Measurements from ENCODE around the gene CCM2. TPM values are rescaled to one million over a fixed set of nuclear protein-coding genes. Genes with fewer than 3 reads are reported as not detected.

The CCM2 gene
- polyA plus RNA-seq, 2 of the 4 experiments (the other 2 are of a cell fraction): 18.9 to 34.6 TPM

DNA sequence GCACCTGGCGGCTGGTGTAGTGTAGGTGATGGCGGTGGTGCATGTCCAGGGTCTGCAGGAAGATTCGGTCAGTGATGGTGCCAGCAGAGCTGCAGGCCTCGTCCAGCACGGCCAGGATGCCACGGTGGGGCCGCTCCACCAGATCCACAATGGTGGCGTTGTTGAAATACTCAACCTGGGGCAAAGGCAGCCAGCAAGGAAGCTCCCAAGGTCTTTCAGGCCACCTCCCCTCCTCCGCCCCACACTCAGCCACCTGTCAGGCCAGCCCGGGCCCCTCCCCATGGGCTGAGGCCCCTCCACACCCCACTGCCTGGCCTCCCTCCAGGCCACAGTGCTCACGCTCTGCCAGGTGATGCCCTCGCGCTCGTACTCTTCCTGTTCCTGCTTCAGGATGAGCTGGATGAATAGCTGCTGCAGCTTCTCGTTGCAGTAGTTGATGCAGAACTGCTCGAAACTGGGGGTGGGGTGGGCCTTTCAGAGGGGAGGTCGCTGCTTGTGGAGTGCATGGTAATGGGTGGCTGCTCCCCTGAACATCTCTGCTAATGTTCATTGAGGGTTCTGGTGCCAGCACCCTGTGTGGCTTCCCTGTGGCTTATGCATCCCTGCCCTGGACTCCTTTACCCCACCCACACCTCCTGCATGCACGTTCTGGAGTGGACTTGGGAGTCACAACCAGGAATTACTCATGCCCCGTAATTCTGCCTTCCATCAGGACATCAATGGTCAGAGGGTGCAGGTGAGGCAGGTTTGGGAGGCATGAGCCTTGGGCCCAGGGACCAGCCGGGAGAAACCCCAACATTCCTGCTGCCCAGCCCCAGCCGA is 30.1 kb upstream of the CCM2 start:
- WGBS (ENCODE audit: missing lambda C conversion rate): 70% methylated on average over 16 of the region's 21 CpGs
- ChIA-PET POLR2A (no interaction called here), CTCF (interaction anchor here (0.6 to 1.5 kb wide), 2 partner anchors 166 to 169 kb away, joined by 3 to 8 read pairs; no protein-coding TSS in a partner anchor)
- Histone ChIP-seq H3K4me1 (no peaks in the 10 kb centered on the region), H3K4me3 (no peak overlapping the region), H3K9me3 (no peaks in the 10 kb centered on the region), H3K27ac (no peak overlapping the region), H3K4me2 (no peak overlapping the region)
- ATAC-seq: no peak
- no peak for DNase-seq (ENCODE audit: low read depth in 1 of 2, low spot score in 1 of 2)
- FAIRE-seq: no peak
- TF ChIP-seq CBX2 (IDR thresholded peaks at IDR 0.05; ENCODE audit: borderline replicate concordance, low read depth) (no peak), HOXA7 (CRISPR knock-in tag; IDR thresholded peaks at IDR 0.05) (no peak)
- TF ChIP-seq, protein P1, sequence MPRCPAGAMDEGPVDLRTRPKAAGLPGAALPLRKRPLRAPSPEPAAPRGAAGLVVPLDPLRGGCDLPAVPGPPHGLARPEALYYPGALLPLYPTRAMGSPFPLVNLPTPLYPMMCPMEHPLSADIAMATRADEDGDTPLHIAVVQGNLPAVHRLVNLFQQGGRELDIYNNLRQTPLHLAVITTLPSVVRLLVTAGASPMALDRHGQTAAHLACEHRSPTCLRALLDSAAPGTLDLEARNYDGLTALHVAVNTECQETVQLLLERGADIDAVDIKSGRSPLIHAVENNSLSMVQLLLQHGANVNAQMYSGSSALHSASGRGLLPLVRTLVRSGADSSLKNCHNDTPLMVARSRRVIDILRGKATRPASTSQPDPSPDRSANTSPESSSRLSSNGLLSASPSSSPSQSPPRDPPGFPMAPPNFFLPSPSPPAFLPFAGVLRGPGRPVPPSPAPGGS (IDR thresholded peaks at IDR 0.05): no peak

DNA sequence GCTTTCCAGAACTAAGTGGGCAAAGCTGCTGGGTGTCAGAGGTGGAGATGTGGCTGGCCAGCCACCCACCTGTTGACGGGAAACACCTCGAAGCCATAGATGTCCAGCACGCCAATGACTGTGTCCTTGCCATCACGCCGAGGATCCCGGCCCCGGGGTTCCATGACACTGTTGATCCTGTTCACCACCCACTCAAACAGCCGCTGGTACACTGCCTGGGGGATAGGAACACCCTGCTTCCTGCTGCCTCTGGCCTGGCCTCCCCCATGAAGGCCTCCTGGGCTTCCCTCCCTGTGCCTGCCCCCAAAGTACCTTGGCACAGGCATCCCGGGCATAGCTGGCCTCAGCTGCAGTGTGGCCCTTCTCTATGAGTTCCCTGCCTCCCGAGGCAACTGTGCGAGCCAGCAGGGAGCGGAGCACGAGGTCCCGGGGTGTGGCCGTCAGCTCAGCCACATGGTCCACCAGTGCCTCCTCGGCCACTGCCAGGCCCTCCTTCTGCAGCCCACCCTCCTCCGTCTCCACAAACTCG is 29.4 kb upstream of the CCM2 start:
- no peak overlapping the region for H3K27ac ChIP-seq
- CTCF ChIA-PET: interaction anchor here (0.6 to 1.5 kb wide), 4 partner anchors 50 to 206 kb away, joined by 3 to 8 read pairs (median 3); no protein-coding TSS in a partner anchor
- DNase-seq (ENCODE audit: low read depth in 1 of 2, low spot score in 1 of 2): no peak
- FAIRE-seq: no peak
- H3K4me2 ChIP-seq: no peak overlapping the region
- WGBS (ENCODE audit: missing lambda C conversion rate): 84% methylated on average over 18 of the region's 18 CpGs
- no peaks in the 10 kb centered on the region for H3K4me1 ChIP-seq
- no peak for ATAC-seq
- no peaks in the 10 kb centered on the region for H3K9me3 ChIP-seq
- H3K4me3 ChIP-seq: no peak overlapping the region
- TF ChIP-seq RARB (CRISPR knock-in tag; IDR thresholded peaks at IDR 0.05) (no peak), FOXS1 (CRISPR knock-in tag; IDR thresholded peaks at IDR 0.05) (no peak)
- POLR2A ChIA-PET: no interaction called here

DNA sequence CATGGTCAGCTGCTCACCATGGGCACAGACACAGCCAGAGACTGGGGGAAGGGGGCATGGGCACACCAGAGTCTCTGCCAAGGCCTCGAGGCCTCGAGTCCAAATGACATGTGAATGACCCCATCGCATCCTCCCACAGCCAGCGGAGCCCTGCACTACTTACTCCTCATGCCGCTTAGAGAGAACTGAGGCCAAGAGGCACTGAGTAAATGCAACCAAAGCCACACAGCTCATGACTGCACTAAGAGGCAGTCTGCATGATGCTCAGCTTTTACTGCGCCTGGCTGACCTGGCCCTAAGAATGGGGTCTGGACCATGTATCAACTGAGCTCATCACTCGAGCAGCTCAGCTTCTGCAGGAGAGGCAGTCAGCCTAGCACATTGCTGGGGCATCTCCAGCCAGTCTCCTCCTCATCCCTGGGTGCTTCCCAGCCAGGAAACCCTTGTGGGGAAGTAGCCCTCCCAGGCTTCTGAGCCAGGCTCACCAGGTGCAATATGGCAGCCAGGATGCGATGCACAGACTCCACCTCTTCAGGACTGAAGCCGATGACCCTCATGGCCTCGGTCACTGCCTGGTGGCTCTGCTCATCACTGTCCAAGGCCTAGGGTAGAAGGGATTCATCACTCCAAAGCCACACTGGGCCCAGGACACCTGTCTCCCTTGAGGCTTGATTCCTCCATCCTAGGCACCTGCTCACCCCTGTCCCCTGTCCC is 28.7 kb upstream of the CCM2 start:
- no peak overlapping the region for H3K27ac ChIP-seq
- H3K4me1 ChIP-seq: no peaks in the 10 kb centered on the region
- H3K4me2 ChIP-seq: no peak overlapping the region
- CTCF ChIA-PET: interaction anchor here (0.8 to 1.2 kb wide), 3 partner anchors 51 to 207 kb away, joined by 3 to 4 read pairs (median 3); partner anchors contain the start of gene TBRG4
- POLR2A ChIA-PET: no interaction called here
- ATAC-seq (no peak), FAIRE-seq (no peak), DNase-seq (ENCODE audit: low read depth in 1 of 2, low spot score in 1 of 2) (no peak)
- no peak overlapping the region for H3K4me3 ChIP-seq
- WGBS (ENCODE audit: missing lambda C conversion rate): 84% methylated on average over 10 of the region's 10 CpGs
- no peak for TF ChIP-seq NPAS2 (CRISPR knock-in tag; IDR thresholded peaks at IDR 0.05; ENCODE audit: borderline replicate concordance)
- TF ChIP-seq HEYL (CRISPR knock-in tag; IDR thresholded peaks at IDR 0.05): no peak
- no peak for TF ChIP-seq HOXB5 (CRISPR knock-in tag; IDR thresholded peaks at IDR 0.05)
- TF ChIP-seq, protein P2, sequence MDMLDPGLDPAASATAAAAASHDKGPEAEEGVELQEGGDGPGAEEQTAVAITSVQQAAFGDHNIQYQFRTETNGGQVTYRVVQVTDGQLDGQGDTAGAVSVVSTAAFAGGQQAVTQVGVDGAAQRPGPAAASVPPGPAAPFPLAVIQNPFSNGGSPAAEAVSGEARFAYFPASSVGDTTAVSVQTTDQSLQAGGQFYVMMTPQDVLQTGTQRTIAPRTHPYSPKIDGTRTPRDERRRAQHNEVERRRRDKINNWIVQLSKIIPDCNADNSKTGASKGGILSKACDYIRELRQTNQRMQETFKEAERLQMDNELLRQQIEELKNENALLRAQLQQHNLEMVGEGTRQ (IDR thresholded peaks at IDR 0.05): no peak
- no peak for TF ChIP-seq EHMT2 (IDR thresholded peaks at IDR 0.05; ENCODE audit: low read depth)
- no peak for TF ChIP-seq ZNF302 (CRISPR knock-in tag; IDR thresholded peaks at IDR 0.05)
- H3K9me3 ChIP-seq: no peaks in the 10 kb centered on the region

DNA sequence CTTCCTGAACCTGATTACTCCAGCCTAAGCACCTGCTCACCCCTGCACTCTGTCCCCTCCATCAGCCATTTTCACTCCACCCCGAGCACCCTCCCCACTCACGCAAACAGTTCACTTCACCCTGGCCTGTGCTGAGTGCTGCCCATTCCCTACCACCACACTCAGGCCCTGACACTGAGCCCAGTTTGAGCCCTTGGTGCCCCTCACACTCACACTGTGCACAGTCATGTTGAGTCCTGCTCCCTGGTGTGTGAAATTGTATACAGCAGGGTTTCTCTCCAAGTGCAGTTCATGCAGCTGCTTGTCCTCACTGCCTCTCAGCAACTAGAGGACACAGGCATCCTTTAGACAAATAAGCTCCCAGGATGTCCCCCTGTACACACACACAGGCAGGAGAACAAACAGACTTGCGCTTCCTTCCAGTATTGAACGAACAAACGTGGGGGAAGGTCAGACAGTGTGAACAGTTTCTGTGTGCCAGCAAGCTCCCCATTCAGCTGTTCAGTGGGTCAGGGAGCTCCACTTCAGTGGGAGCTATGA is 28.0 kb upstream of the CCM2 start:
- POLR2A ChIA-PET: interaction anchor here (1.2 to 1.7 kb wide), 2 partner anchors 14 to 139 kb away, joined by 3 to 8 read pairs; partner anchors contain the start of gene TBRG4
- H3K27ac ChIP-seq: no peak overlapping the region
- no peak overlapping the region for H3K4me3 ChIP-seq
- 47% methylated on average over 5 of the region's 5 CpGs for WGBS (ENCODE audit: missing lambda C conversion rate)
- TF ChIP-seq KDM5A (IDR thresholded peaks at IDR 0.05) (no peak), BHLHE40 (IDR thresholded peaks at IDR 0.05; ENCODE audit: low read depth, low read length) (no peak), HOXA7 (CRISPR knock-in tag; IDR thresholded peaks at IDR 0.05) (no peak), RFX5 (IDR thresholded peaks at IDR 0.05) (no peak), FOSL2 (IDR thresholded peaks at IDR 0.05) (no peak), FOSL2 (CRISPR knock-in tag; IDR thresholded peaks at IDR 0.05) (no peak), ZNF302 (CRISPR knock-in tag; IDR thresholded peaks at IDR 0.05) (no peak), TP53 (CRISPR knock-in tag; IDR thresholded peaks at IDR 0.05) (no peak), EHMT2 (IDR thresholded peaks at IDR 0.05; ENCODE audit: low read depth) (no peak), SREBF2 (IDR thresholded peaks at IDR 0.05) (no peak), ESRRA (IDR thresholded peaks at IDR 0.05; ENCODE audit: borderline replicate concordance, low read length) (no peak), ZC3H11A (IDR thresholded peaks at IDR 0.05) (no peak)
- FAIRE-seq: no peak
- DNase-seq (ENCODE audit: low read depth in 1 of 2, low spot score in 1 of 2): no peak
- no peaks in the 10 kb centered on the region for H3K9me3 ChIP-seq
- no peak for ATAC-seq
- no peak overlapping the region for H3K4me2 ChIP-seq
- CTCF ChIA-PET: interaction anchor here (1.1 to 3.4 kb wide), 5 partner anchors 50 to 165 kb away, joined by 3 to 33 read pairs (median 3); partner anchors contain the start of gene TBRG4
- H3K4me1 ChIP-seq: no peaks in the 10 kb centered on the region

Measured in A549 (cell line).